CD14-positive monocyte (primary cell): ENCODE measurements around the gene TRIM56. TPM values are rescaled to one million over a fixed set of nuclear protein-coding genes. Genes with fewer than 3 reads are reported as not detected.

Experiments used
- DNase-seq, 3 donors: peaks; one replicate each; pipeline ENCODE4 v3.0.0-alpha.2; 2011 to 2022
- H2AFZ ChIP-seq: 2 replicates; pipeline ENCODE4 v1.6.0; 2012; ENCODE audit warnings: mild to moderate bottlenecking, low read depth, low read length, inconsistent platforms; ENCODE audit not compliant: insufficient read depth, poor library complexity, severe bottlenecking
- H3K27ac ChIP-seq, 2 donors: 1 replicate in 1 of 2; 2 replicates in 1 of 2; pipeline ENCODE4 v1.5.1; 2012 to 2013; ENCODE audit warnings: low read length in 2 of 2, control low read depth in 1 of 2, inconsistent platforms in 1 of 2, low read depth in 1 of 2, mild to moderate bottlenecking in 1 of 2
- H3K27me3 ChIP-seq, 2 donors: one replicate each; pipeline versions ENCODE4 v1.6.0 to v1.6.1; 2011 to 2013; ENCODE audit warnings: low read length in 2 of 2; ENCODE audit not compliant: control insufficient read depth in 2 of 2, insufficient read depth in 2 of 2
- H3K36me3 ChIP-seq, 2 donors: replicated peaks in 1 of 2; 1 replicate in 1 of 2; 2 replicates in 1 of 2; pipeline versions ENCODE4 v1.5.1 to v1.6.1; 2012 to 2013; ENCODE audit warnings: low read length in 2 of 2, control low read depth in 1 of 2, inconsistent platforms in 1 of 2, mild to moderate bottlenecking in 1 of 2; ENCODE audit not compliant: insufficient read depth in 2 of 2, control insufficient read depth in 1 of 2
- H3K4me1 ChIP-seq, 2 donors: 1 replicate in 1 of 2; 2 replicates in 1 of 2; pipeline versions ENCODE4 v1.5.1 to v1.6.1; 2012 to 2013; ENCODE audit warnings: low read length in 2 of 2, control low read depth in 1 of 2, inconsistent platforms in 1 of 2, mild to moderate bottlenecking in 1 of 2, moderate library complexity in 1 of 2; ENCODE audit not compliant: insufficient read depth in 2 of 2, control insufficient read depth in 1 of 2
- H3K4me2 ChIP-seq: replicated peaks from 2 replicates; pipeline ENCODE3; 2012; ENCODE audit warnings: low read length, moderate library complexity, mild to moderate bottlenecking; ENCODE audit not compliant: poor library complexity, severe bottlenecking; ENCODE audit errors: extremely low read depth
- H3K4me3 ChIP-seq, 3 experiments: fragments of 200-600 bp in 1 of 3; sonication (generic) in 1 of 3; replicated peaks in 1 of 3; 1 replicate in 2 of 3; 2 replicates in 1 of 3; pipeline ENCODE4 v1.5.1; 2011 to 2013; ENCODE audit warnings: low read length in 3 of 3, mild to moderate bottlenecking in 3 of 3, control low read depth in 2 of 3, low read depth in 2 of 3, inconsistent platforms in 1 of 3, moderate library complexity in 1 of 3
- H3K79me2 ChIP-seq: 2 replicates; pipeline ENCODE4 v1.6.0; 2012; ENCODE audit warnings: mild to moderate bottlenecking, control low read depth, inconsistent platforms, low read length, moderate library complexity; ENCODE audit not compliant: insufficient read depth
- H3K9ac ChIP-seq: 2 replicates; pipeline ENCODE4 v1.6.0; 2017; ENCODE audit warnings: low read length, mild to moderate bottlenecking; ENCODE audit not compliant: insufficient read depth, poor library complexity, severe bottlenecking
- H3K9me3 ChIP-seq, 2 donors: replicated peaks in 1 of 2; 1 replicate in 1 of 2; 2 replicates in 1 of 2; pipeline versions ENCODE4 v1.5.1 to v1.6.1; 2012 to 2013; ENCODE audit warnings: low read length in 2 of 2, control low read depth in 1 of 2; ENCODE audit not compliant: control insufficient read depth in 1 of 2, insufficient read depth in 1 of 2
- H4K20me1 ChIP-seq: 2 replicates; pipeline ENCODE4 v1.6.0; 2012; ENCODE audit warnings: mild to moderate bottlenecking, low read length, control low read depth, moderate library complexity; ENCODE audit not compliant: insufficient read depth
- H3K27ac Mint-ChIP-seq, 7 donors: one replicate each; pipeline ENCODE4 v1.8.0; 2020; ENCODE audit warnings: mild to moderate bottlenecking in 7 of 7, mixed read lengths in 7 of 7, moderate library complexity in 6 of 7, inconsistent platforms in 2 of 7
- H3K27me3 Mint-ChIP-seq, 3 donors: one replicate each; pipeline ENCODE4 v1.8.0; 2021 to 2022; ENCODE audit warnings: low read depth in 3 of 3, mild to moderate bottlenecking in 3 of 3, mixed read lengths in 3 of 3, moderate library complexity in 3 of 3, inconsistent platforms in 1 of 3
- H3K36me3 Mint-ChIP-seq, 2 donors: one replicate each; pipeline ENCODE4 v1.8.0; 2020; ENCODE audit warnings: mixed read lengths in 2 of 2, inconsistent platforms in 1 of 2, mild to moderate bottlenecking in 1 of 2
- H3K4me1 Mint-ChIP-seq: one replicate; pipeline ENCODE4 v1.8.0; 2020; ENCODE audit warnings: mild to moderate bottlenecking, mixed read lengths
- H3K4me3 Mint-ChIP-seq, 2 donors: one replicate each; pipeline ENCODE4 v1.8.0; 2020; ENCODE audit warnings: mild to moderate bottlenecking in 2 of 2, mixed read lengths in 2 of 2, moderate library complexity in 1 of 2
- H3K9me3 Mint-ChIP-seq, 7 donors: one replicate each; pipeline ENCODE4 v1.8.0; 2020 to 2022; ENCODE audit warnings: mixed read lengths in 7 of 7, mild to moderate bottlenecking in 6 of 7, moderate library complexity in 6 of 7, inconsistent platforms in 2 of 7
- WGBS: methylation state at CpG from one replicate; pipeline ENCODE4 v1.1.5; 2013; ENCODE audit warnings: missing lambda C conversion rate; ENCODE audit not compliant: insufficient coverage; 5-methylcytosine and 5-hydroxymethylcytosine counted together
- intact Hi-C, 2 donors: fragments of 100-400 bp; cut with micrococcal nuclease; formaldehyde crosslinking; loops; one replicate each; pipeline versions ENCODE4 v1.15.0 to v1.15.1; 2023
- polyA plus RNA-seq, 3 donors: library from polyadenylated mRNA; depleted of rRNA in 1 of 3; unstranded in 2 of 3; stranded (reverse) in 1 of 3; fragments of 300-500 nt in 2 of 3; fragments of >200 nt in 1 of 3; fragmentation: Illumina TruSeq in 2 of 3; gene quantifications; 1 replicate in 2 of 3; 2 replicates in 1 of 3; pipeline ENCODE4 v1.2.3, GENCODE V29; 2012 to 2021
- TF ChIP-seq, protein P1 (sequence below): fragments of 200-600 bp; IDR thresholded peaks from one replicate; pipeline ENCODE4 v1.8.0; 2022; ENCODE audit warnings: antibody characterized with exemption, mild to moderate bottlenecking

TRIM56 gene
- polyA plus RNA-seq, 3 donors = 0.66 to 9.4 (median 1.2) TPM

- H3K4me3 Mint-ChIP-seq = peak overlapping the region; percentile 51 to 83
- H3K9ac ChIP-seq = peak overlapping the region; percentile 78
- DNase-seq = no peak
- peaks cover 13 to 35% (median 31%) of the 10 kb centered on the region in 3 donors for H3K27me3 Mint-ChIP-seq
- peaks cover 28 to 42% of the 10 kb centered on the region in 2 donors for H3K4me1 ChIP-seq
- no peaks in the 10 kb centered on the region for H3K9me3 ChIP-seq
- intact Hi-C loops = loop anchor here (5.0 kb wide), 1 partner anchor 35 kb away; no protein-coding TSS in a partner anchor
- peak overlapping the region; percentile 37 for H2AFZ ChIP-seq
- peaks cover 0 to 5% (median 0%) of the 10 kb centered on the region in 7 donors for H3K9me3 Mint-ChIP-seq
- TF ChIP-seq, protein P1, sequence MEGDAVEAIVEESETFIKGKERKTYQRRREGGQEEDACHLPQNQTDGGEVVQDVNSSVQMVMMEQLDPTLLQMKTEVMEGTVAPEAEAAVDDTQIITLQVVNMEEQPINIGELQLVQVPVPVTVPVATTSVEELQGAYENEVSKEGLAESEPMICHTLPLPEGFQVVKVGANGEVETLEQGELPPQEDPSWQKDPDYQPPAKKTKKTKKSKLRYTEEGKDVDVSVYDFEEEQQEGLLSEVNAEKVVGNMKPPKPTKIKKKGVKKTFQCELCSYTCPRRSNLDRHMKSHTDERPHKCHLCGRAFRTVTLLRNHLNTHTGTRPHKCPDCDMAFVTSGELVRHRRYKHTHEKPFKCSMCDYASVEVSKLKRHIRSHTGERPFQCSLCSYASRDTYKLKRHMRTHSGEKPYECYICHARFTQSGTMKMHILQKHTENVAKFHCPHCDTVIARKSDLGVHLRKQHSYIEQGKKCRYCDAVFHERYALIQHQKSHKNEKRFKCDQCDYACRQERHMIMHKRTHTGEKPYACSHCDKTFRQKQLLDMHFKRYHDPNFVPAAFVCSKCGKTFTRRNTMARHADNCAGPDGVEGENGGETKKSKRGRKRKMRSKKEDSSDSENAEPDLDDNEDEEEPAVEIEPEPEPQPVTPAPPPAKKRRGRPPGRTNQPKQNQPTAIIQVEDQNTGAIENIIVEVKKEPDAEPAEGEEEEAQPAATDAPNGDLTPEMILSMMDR = no peak
- H3K4me1 Mint-ChIP-seq = peaks cover 50% of the 10 kb centered on the region
- H3K4me3 ChIP-seq = peak overlapping the region in 1 of 3 experiments; percentile 44
- no peaks in the 10 kb centered on the region for H3K36me3 ChIP-seq
- H3K27ac Mint-ChIP-seq = peak overlapping the region; percentile 90 to 97 (median 93)
- peaks cover 0 to 2% of the 10 kb centered on the region in 2 donors for H3K36me3 Mint-ChIP-seq
- H4K20me1 ChIP-seq = no peaks in the 10 kb centered on the region
- H3K27me3 ChIP-seq = peaks cover 0 to 4% of the 10 kb centered on the region in 2 donors
- H3K79me2 ChIP-seq = no peaks in the 10 kb centered on the region
- H3K27ac ChIP-seq = peak overlapping the region; percentile 71 to 96
- H3K4me2 ChIP-seq = peak overlapping the region; percentile 50
- 83% methylated on average over 8 of the region's 9 CpGs for WGBS
Observed at GRCh38 chr7:101137651-101138212, 52.5 kb downstream of the TRIM56 start.

DNA sequence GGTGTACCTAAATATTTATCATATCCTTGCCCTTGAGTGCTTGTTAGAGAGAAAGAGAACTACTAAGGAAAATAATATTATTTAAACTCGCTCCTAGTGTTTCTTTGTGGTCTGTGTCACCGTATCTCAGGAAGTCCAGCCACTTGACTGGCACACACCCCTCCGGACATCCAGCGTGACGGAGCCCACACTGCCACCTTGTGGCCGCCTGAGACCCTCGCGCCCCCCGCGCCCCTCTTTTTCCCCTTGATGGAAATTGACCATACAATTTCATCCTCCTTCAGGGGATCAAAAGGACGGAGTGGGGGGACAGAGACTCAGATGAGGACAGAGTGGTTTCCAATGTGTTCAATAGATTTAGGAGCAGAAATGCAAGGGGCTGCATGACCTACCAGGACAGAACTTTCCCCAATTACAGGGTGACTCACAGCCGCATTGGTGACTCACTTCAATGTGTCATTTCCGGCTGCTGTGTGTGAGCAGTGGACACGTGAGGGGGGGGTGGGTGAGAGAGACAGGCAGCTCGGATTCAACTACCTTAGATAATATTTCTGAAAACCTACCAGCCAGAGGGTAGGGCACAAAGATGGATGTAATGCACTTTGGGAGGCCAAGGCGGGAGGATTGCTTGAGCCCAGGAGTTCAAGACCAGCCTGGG lies 53.1 kb downstream of the TRIM56 start:
- TF ChIP-seq, protein P1 = peak; percentile 98
- H3K79me2 ChIP-seq = no peaks in the 10 kb centered on the region
- peak; percentile 96 to 99 (median 98) for DNase-seq
- H3K4me1 Mint-ChIP-seq = peaks cover 52% of the 10 kb centered on the region
- H3K27ac ChIP-seq = peak overlapping the region; percentile 71 to 96
- peak overlapping the region; percentile 78 for H3K9ac ChIP-seq
- H3K27ac Mint-ChIP-seq = peak overlapping the region; percentile 90 to 97 (median 93)
- H3K27me3 Mint-ChIP-seq = peaks cover 11 to 37% (median 29%) of the 10 kb centered on the region in 3 donors
- peak overlapping the region; percentile 37 for H2AFZ ChIP-seq
- no peaks in the 10 kb centered on the region for H3K9me3 ChIP-seq
- peak overlapping the region; percentile 50 for H3K4me2 ChIP-seq
- 0% methylated on average over 3 of the region's 16 CpGs for WGBS
- H3K4me3 Mint-ChIP-seq = peak overlapping the region; percentile 51 to 83
- peaks cover 0 to 2% of the 10 kb centered on the region in 2 donors for H3K36me3 Mint-ChIP-seq
- H3K36me3 ChIP-seq = no peaks in the 10 kb centered on the region
- intact Hi-C loops = loop anchor here (5.0 kb wide), 1 partner anchor 36 kb away; no protein-coding TSS in a partner anchor
- H3K9me3 Mint-ChIP-seq = peaks cover 0 to 5% (median 0%) of the 10 kb centered on the region in 7 donors
- peak overlapping the region in 2 of 3 experiments; percentile 17 to 44 for H3K4me3 ChIP-seq
- H4K20me1 ChIP-seq = no peaks in the 10 kb centered on the region
- peaks cover 28 to 42% of the 10 kb centered on the region in 2 donors for H3K4me1 ChIP-seq
- peaks cover 0 to 4% of the 10 kb centered on the region in 2 donors for H3K27me3 ChIP-seq
